Mucosa of rectum (tissue), 2 donors: ENCODE data around the gene TMEM63C.

ENCODE experiments used
- H3K27ac ChIP-seq, 2 donors: one replicate each; pipeline ENCODE4 v1.7.0; 2013; ENCODE audit warnings: inconsistent platforms in 2 of 2, low read depth in 2 of 2, low read length in 2 of 2
- H3K27me3 ChIP-seq, 2 donors: one replicate each; pipeline ENCODE4 v1.7.0; 2013; ENCODE audit warnings: low read length in 2 of 2; ENCODE audit not compliant: control insufficient read depth in 2 of 2, insufficient read depth in 2 of 2
- H3K36me3 ChIP-seq, 2 donors: one replicate each; pipeline ENCODE4 v1.7.0; 2013; ENCODE audit warnings: low read length in 2 of 2; ENCODE audit not compliant: control insufficient read depth in 2 of 2, insufficient read depth in 2 of 2
- H3K4me1 ChIP-seq, 2 donors: one replicate each; pipeline ENCODE4 v1.7.0; 2013; ENCODE audit warnings: low read length in 2 of 2, mild to moderate bottlenecking in 1 of 2; ENCODE audit not compliant: control insufficient read depth in 2 of 2, insufficient read depth in 2 of 2
- H3K4me3 ChIP-seq, 2 donors: one replicate each; pipeline ENCODE4 v1.7.0; 2013; ENCODE audit warnings: low read length in 2 of 2
- H3K9ac ChIP-seq, 2 donors: one replicate each; pipeline ENCODE4 v1.7.0; 2013; ENCODE audit warnings: low read length in 2 of 2, low read depth in 1 of 2, mild to moderate bottlenecking in 1 of 2
- H3K9me3 ChIP-seq, 2 donors: one replicate each; pipeline ENCODE4 v1.7.0; 2013; ENCODE audit warnings: low read length in 2 of 2; ENCODE audit not compliant: control insufficient read depth in 2 of 2
- donor health status: healthy.
- donor health status: Normal muscosa, but diverticular disease.

Gene TMEM63C

DNA sequence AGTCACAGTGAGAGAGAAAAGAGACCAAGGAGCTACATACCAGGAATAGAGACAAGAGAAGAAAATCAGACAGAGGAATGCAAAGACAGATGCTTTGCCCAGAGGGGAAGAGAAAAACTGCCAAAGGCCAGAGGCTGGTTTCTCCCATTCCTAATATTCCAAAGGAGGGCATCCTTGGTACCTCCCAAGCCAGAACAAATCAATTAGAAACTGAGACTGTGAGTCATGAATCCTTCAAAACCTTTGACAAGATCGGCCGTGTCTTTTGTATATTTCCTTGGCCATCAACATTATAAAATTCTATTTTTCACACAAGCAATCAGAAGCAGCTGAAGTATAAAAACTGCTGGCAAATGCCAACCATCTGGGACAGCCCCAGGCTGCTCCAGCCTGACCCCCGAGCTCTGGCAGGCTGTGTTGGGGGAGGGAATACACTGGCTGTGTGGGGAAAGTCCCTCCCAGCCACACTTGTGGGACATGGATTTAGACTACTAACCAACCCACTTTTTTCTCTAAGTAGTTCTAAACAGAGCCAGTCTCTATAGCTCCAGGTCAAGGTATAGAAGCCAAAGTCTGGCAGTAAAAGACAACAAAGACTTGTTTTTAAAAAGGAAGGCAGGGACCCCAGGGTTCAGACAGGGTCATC is 125.4 kb downstream of the TMEM63C start:
- Histone ChIP-seq H3K9ac (no peak overlapping the region), H3K4me1 (peaks cover 0 to 7% of the 10 kb centered on the region in 2 donors), H3K4me3 (no peak overlapping the region), H3K36me3 (peaks cover 3 to 4% of the 10 kb centered on the region in 2 donors), H3K27ac (no peak overlapping the region), H3K27me3 (no peaks in the 10 kb centered on the region), H3K9me3 (no peaks in the 10 kb centered on the region)
